GM20000 (cell line): ENCODE data around the gene POLR3K.
"Not testable (repeated sequence)": the region's sequence is repeated elsewhere in the genome, so short reads cannot be mapped to it uniquely, and the experiment has no call there.

Source experiments
- DNase-seq: peaks from one replicate; pipeline ENCODE4 v3.0.0; 2012; ENCODE audit warnings: low spot score
- TF ChIP-seq, protein P1 (sequence below): IDR thresholded peaks from 2 replicates; pipeline ENCODE4 v1.5.1; 2012; ENCODE audit warnings: mild to moderate bottlenecking, control low read depth; ENCODE audit errors: extremely low read depth, missing control alignments

The POLR3K gene

GRCh38 chr16:42691-43090 lies 10.7 kb downstream of the POLR3K start:
- TF ChIP-seq, protein P1, sequence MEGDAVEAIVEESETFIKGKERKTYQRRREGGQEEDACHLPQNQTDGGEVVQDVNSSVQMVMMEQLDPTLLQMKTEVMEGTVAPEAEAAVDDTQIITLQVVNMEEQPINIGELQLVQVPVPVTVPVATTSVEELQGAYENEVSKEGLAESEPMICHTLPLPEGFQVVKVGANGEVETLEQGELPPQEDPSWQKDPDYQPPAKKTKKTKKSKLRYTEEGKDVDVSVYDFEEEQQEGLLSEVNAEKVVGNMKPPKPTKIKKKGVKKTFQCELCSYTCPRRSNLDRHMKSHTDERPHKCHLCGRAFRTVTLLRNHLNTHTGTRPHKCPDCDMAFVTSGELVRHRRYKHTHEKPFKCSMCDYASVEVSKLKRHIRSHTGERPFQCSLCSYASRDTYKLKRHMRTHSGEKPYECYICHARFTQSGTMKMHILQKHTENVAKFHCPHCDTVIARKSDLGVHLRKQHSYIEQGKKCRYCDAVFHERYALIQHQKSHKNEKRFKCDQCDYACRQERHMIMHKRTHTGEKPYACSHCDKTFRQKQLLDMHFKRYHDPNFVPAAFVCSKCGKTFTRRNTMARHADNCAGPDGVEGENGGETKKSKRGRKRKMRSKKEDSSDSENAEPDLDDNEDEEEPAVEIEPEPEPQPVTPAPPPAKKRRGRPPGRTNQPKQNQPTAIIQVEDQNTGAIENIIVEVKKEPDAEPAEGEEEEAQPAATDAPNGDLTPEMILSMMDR, result no peak
- no peak for DNase-seq

- TF ChIP-seq, protein P1, result no peak
- no peak for DNase-seq
These were observed 11.3 kb downstream of the POLR3K start for GRCh38 chr16:42069-42457.

DNA sequence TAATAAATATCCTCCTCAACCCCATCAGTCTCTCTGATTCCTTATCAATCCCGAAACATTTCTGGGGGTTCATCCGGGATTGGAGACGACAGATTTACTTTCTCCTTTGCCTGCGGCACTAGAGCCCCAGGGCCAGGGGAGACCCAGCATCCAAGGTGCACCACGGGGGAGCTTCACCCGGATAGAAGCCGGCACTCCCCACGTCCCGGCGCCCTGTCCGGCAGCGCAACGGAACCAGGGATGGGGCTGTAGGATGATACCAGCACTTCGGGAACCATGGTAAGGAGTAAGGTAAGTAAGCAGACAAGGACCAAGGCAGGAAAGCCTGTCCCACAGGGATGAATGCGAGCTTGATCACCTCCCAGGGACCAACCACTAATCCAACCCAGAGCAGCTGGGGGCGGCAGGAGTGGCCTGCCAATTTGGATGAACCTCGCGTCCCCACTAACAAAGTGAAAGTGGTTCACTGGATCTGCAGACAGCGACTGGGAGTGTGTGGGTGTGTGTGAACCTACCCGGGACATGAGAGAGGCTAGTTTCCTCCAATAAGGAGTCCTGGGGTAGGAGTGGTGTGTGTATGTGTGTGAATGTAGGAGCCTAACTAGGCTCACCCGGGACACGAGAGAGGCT lies 11.9 kb downstream of the POLR3K start:
- no peak for DNase-seq
- TF ChIP-seq, protein P1, result no peak

DNA sequence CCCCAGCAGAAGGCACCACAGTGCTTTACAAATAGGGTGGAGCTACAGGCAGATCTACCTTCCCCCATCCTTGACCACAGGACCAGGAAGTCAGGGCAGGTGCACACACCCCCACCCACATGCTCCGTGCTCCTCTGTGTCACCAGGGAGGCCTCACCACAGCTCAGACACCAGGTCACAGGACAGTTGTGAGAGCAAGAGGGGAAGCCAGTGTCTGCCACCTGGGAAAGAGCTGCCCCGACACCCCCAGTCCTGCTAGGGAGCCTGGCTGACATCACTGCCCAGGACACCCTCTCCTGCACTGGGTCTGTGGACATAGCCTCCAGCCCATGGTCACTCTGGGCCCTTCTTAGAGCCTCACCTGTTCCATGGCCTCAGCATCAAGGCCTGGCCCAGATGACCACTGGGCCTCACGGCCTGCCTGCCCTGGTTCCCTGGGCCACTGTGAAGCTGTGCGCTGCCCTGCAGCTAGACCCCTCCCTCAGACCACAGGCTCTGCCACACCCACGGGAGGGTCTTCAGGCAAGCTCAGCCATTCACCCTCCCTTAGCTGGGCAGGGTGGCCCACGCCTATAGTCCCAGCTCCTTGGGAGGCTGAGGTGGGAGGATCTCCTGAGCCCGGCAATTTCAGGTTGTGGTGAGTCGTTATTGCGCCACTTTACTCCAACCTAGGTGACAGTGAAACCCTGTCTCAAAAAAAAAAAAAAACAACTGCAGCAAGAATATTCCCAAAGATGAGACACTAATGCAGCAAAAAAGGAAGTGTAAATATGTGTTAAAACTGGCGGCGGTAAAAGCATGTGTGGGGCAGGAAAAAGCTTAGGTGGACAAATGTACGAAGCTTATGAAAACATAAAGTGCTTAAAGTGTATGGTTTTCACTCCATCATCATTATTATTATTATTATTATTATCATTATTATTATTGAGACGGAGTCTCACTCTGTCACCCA lies 14.2 kb downstream of the POLR3K start:
- DNase-seq, result peak; percentile 84
- TF ChIP-seq, protein P1, result no peak

DNA sequence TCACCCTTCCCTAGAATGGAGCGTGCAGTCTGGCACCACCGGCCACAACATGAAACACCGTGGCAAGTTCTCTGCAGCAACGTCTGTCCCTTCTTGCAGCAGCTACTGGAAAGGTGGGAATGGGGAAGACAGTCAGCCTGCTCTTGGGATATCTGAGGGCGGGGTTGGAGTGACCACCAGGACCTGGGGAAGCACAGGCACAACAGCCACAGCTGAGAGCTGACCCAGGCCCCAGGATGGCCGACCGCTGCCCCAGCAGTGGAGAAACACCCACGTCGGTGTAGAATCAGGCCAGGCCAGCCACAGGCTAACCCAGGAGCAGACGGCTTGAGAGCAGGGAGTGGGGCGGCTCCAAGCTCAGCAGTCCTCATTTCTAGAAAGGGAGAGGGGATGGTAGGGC lies 15.2 kb downstream of the POLR3K start:
- not testable (repeated sequence) for DNase-seq

GRCh38 chr16:37511-37910 lies 15.9 kb downstream of the POLR3K start:
- DNase-seq, result no peak

DNA sequence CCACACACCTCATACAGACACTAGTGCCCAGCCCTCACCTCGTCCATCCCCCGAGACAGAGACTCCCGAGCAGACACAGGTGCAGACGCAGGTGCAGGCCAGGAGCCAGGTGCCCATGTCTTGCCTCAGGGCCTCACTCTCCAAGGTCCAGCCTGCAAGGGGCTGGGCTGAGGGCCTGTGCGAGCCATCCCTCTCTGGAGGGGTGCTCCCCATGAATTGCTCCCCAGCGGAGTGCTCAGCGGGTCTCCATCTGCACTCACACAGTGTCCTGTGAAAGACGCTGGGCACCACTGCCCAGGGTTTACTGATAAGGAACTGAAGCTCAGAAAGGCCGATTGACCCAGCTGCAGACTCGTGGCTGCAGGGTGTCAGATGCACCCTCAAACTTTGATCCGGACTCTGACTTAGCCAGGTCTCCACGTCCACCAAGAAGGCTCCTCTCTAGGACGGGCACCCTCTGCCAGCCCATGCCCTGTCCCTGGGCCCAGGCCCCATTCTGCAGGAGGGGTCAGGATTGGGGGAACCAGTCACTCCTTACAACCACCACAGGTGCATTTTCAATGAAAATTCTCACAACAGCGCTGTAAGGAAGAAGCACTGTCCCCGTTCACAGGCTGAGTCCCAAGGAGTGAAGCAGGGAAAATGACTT lies 16.9 kb downstream of the POLR3K start:
- TF ChIP-seq, protein P1, result no peak
- DNase-seq, result no peak

More at GRCh38 chr16:37511-37910, 15.9 kb downstream of the POLR3K start:
- TF ChIP-seq, protein P1, result no peak
